HCT116 (cell line): ENCODE results near the gene PXMP4. TPM values are rescaled to one million over a fixed set of nuclear protein-coding genes. Genes with fewer than 3 reads are reported as not detected.

Source experiments
- ATAC-seq: fragments of 200-7000 bp; cut with Tn5 transposase; 2 replicates; pipeline ENCODE4 v1.9.1; 2020; ENCODE audit warnings: mild to moderate bottlenecking, moderate library complexity
- BruUV-seq: library from RNA; stranded (reverse); fragments of 400-500 nt; replicated peaks from 2 replicates; lab custom pipeline; 2021; lab: Mats Ljungman, UMichigan
- CTCF ChIA-PET: fragments of 300-600 bp; sonication (Branson Sonifier 250); formaldehyde crosslinking; loops from one replicate; lab custom pipeline; 2021; ENCODE audit warnings: antibody characterized with exemption; lab: Charles Lee
- POLR2A ChIA-PET: fragments of 300-600, 350-600 bp; sonication (Branson Sonifier 250); formaldehyde crosslinking; loops from one replicate; lab custom pipeline; 2021; ENCODE audit warnings: antibody characterized with exemption; lab: Charles Lee
- RAD21 ChIA-PET, 2 experiments: fragments of 300-600 bp; sonication (Branson Sonifier 250); formaldehyde crosslinking; loops; one replicate each; lab custom pipeline; 2023; ENCODE audit warnings: low total read pairs in 2 of 2; ENCODE audit not compliant: uncharacterized antibody in 2 of 2, unreplicated experiment in 2 of 2, low non-redundant PET in 1 of 2; lab: Charles Lee
- DNase-seq: peaks from one replicate; pipeline ENCODE4 v3.0.0-alpha.2; 2010; ENCODE audit warnings: low read depth, low spot score
- H2AFZ ChIP-seq: fragments of 200-600 bp; shearing (Covaris generic), sonication (generic); 2 replicates; pipeline ENCODE4 v1.6.1; 2017; ENCODE audit warnings: low read depth, mixed run types, mixed read lengths, antibody characterized with exemption, low read length; ENCODE audit not compliant: poor library complexity, severe bottlenecking
- H3K27ac ChIP-seq: 2 replicates; pipeline ENCODE4 v1.5.1; 2012; ENCODE audit warnings: low read depth, low read length
- H3K27me3 ChIP-seq: fragments of 200-600 bp; sonication (generic); 2 replicates; pipeline ENCODE4 v1.6.1; 2016; ENCODE audit warnings: mixed run types, low read length, mixed read lengths; ENCODE audit not compliant: insufficient read depth
- H3K36me3 ChIP-seq, 2 experiments: fragments of 200-500 bp in 1 of 2; fragments of 200-600 bp in 1 of 2; sonication (Bioruptor generic) in 1 of 2; sonication (generic) in 1 of 2; 2 replicates each; pipeline versions ENCODE4 v1.5.1 to v1.6.1; 2014 to 2016; ENCODE audit warnings: low read length in 2 of 2, inconsistent platforms in 1 of 2, mixed read lengths in 1 of 2, mixed run types in 1 of 2; ENCODE audit not compliant: insufficient read depth in 2 of 2, control insufficient read depth in 1 of 2
- H3K4me1 ChIP-seq, 2 experiments: fragments of 200-600 bp in 1 of 2; sonication (generic) in 1 of 2; 2 replicates each; pipeline versions ENCODE4 v1.5.1 to v1.6.1; 2012 to 2017; ENCODE audit warnings: low read length in 2 of 2, inconsistent platforms in 1 of 2, mild to moderate bottlenecking in 1 of 2, mixed read lengths in 1 of 2, mixed run types in 1 of 2, moderate library complexity in 1 of 2; ENCODE audit not compliant: insufficient read depth in 2 of 2, control insufficient read depth in 1 of 2
- H3K4me2 ChIP-seq: fragments of 200-600 bp; sonication (generic); 2 replicates; pipeline ENCODE4 v1.6.1; 2017; ENCODE audit warnings: mixed run types, low read length, mixed read lengths
- H3K4me3 ChIP-seq, 2 experiments: fragments of 200-600 bp in 1 of 2; sonication (generic) in 1 of 2; replicated peaks in 1 of 2; 2 replicates each; pipeline ENCODE4 v1.5.1; 2011 to 2016; ENCODE audit warnings: low read length in 2 of 2, control low read depth in 1 of 2, low read depth in 1 of 2, mild to moderate bottlenecking in 1 of 2, mixed read lengths in 1 of 2, mixed run types in 1 of 2
- H3K79me2 ChIP-seq: fragments of 200-600 bp; sonication (generic); 2 replicates; pipeline ENCODE4 v1.6.1; 2017; ENCODE audit warnings: mild to moderate bottlenecking, mixed run types, low read length, moderate library complexity, mixed read lengths; ENCODE audit not compliant: insufficient read depth
- H3K9ac ChIP-seq: fragments of 200-600 bp; sonication (generic); 2 replicates; pipeline ENCODE4 v1.6.1; 2016; ENCODE audit warnings: low read length, mixed read lengths
- H3K9me2 ChIP-seq: fragments of 200-600 bp; sonication (generic), shearing (Covaris generic); 2 replicates; pipeline ENCODE4 v1.6.1; 2017; ENCODE audit warnings: mixed run types, mild to moderate bottlenecking, moderate library complexity; ENCODE audit not compliant: insufficient read depth
- H3K9me3 ChIP-seq, 2 experiments: fragments of 200-500 bp in 1 of 2; fragments of 200-600 bp in 1 of 2; sonication (Bioruptor generic) in 1 of 2; sonication (generic) in 1 of 2; 2 replicates each; pipeline ENCODE4 v1.6.1; 2014 to 2017; ENCODE audit warnings: low read length in 2 of 2, mixed read lengths in 2 of 2, inconsistent platforms in 1 of 2, low read depth in 1 of 2, mild to moderate bottlenecking in 1 of 2, mixed run types in 1 of 2, moderate library complexity in 1 of 2; ENCODE audit not compliant: control insufficient read depth in 1 of 2, insufficient read depth in 1 of 2
- H4K20me1 ChIP-seq: fragments of 200-600 bp; sonication (generic), shearing (Covaris generic); 2 replicates; pipeline ENCODE4 v1.6.1; 2017; ENCODE audit warnings: mixed run types, mild to moderate bottlenecking, moderate library complexity; ENCODE audit not compliant: insufficient read depth
- ELF1 ChIP-seq: IDR thresholded peaks from 2 replicates; pipeline ENCODE4 v1.6.1; 2012; ENCODE audit warnings: low read depth, borderline replicate concordance
- FOSL1 ChIP-seq: IDR thresholded peaks from 2 replicates; pipeline ENCODE4 v1.6.1; 2012; ENCODE audit warnings: low read depth
- SP1 ChIP-seq: IDR thresholded peaks from 2 replicates; pipeline ENCODE4 v1.6.1; 2012; ENCODE audit warnings: low read depth
- intact Hi-C: fragments of 100-400 bp; cut with micrococcal nuclease; formaldehyde crosslinking; loops from 2 replicates; pipeline ENCODE4 v1.10.0; 2022
- total RNA-seq: library from RNA; stranded (reverse); gene quantifications from one replicate; pipeline ENCODE4 v1.2.1, GENCODE V29; 2021; ENCODE audit not compliant: unreplicated experiment
- TF ChIP-seq, protein P1 (sequence below): IDR thresholded peaks from 2 replicates; pipeline ENCODE4 v1.6.1; 2012; ENCODE audit warnings: low read depth
- TF ChIP-seq, protein P2 (sequence below): IDR thresholded peaks from 2 replicates; pipeline ENCODE4 v1.6.1; 2012

PXMP4 gene
- total RNA-seq, 1 experiment from 2014 or later = 9.6 TPM

DNA sequence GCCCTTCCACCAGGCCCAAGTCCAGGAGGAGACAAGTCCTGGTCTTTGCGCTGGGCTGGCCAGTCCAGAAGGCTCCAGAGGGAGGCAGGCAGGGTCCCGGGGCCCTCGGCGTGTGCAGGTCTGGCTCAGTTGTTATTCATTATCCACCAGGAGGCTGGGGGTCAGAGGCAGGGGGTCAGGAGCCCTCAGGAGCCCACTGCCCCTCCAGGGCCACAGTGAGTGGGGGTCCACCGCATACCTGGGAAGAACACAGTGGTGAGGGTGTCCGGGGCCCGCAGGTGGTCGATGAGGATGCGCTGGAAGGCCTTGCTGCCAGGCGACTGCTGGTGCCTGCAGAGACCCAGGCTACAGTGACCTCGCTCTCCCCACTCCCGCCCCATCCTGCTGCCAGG is 62.4 kb downstream of the PXMP4 start (continued):
- TF ChIP-seq, protein P1, sequence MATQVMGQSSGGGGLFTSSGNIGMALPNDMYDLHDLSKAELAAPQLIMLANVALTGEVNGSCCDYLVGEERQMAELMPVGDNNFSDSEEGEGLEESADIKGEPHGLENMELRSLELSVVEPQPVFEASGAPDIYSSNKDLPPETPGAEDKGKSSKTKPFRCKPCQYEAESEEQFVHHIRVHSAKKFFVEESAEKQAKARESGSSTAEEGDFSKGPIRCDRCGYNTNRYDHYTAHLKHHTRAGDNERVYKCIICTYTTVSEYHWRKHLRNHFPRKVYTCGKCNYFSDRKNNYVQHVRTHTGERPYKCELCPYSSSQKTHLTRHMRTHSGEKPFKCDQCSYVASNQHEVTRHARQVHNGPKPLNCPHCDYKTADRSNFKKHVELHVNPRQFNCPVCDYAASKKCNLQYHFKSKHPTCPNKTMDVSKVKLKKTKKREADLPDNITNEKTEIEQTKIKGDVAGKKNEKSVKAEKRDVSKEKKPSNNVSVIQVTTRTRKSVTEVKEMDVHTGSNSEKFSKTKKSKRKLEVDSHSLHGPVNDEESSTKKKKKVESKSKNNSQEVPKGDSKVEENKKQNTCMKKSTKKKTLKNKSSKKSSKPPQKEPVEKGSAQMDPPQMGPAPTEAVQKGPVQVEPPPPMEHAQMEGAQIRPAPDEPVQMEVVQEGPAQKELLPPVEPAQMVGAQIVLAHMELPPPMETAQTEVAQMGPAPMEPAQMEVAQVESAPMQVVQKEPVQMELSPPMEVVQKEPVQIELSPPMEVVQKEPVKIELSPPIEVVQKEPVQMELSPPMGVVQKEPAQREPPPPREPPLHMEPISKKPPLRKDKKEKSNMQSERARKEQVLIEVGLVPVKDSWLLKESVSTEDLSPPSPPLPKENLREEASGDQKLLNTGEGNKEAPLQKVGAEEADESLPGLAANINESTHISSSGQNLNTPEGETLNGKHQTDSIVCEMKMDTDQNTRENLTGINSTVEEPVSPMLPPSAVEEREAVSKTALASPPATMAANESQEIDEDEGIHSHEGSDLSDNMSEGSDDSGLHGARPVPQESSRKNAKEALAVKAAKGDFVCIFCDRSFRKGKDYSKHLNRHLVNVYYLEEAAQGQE = no peak
- TF ChIP-seq ELF1 = no peak
- TF ChIP-seq SP1 = no peak
- TF ChIP-seq, protein P2, sequence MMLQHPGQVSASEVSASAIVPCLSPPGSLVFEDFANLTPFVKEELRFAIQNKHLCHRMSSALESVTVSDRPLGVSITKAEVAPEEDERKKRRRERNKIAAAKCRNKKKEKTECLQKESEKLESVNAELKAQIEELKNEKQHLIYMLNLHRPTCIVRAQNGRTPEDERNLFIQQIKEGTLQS = no peak

DNA sequence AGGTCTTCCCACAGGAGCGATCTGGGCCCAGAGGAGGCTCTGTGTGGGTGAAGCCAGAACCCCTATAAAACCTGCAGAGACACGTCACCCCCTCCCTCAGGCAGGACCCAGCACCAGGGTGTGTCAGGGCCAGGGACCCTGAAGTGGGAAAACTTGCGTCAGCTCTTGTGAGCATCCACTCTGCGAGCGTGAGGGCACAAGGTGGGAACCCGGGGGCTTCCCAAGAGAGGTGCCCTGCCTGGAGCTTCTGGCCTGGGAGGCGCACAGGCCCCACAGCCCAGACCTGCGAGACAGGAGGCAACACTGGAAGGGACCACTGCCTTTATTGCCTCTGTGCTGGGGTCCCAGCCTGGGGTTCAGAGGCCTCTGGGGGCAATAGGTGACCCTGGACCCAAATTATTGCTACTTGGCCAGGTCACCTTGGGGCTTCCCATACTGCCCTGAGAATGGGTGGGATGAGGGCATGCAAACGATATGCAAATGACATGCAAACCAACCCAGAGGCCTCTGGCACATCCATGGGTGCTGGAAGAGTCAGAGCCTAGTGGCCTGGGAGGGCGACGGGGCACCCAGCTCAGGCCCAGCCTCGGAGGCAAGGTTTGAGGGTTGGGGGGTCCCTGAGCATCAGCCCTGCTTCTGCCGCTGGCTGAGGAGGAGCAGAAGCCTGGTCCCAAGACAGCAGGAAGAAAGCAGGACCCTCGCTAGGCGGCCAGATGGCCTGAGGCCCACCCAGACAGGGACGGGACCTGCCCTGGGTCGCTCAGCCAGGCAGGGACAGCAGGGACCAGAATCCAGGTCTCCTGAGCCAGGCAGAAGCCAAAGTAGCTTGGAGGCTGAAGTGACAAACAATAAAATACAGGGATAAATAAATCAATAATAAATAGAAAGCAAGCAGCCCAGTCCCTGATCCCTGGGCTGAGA is 63.1 kb downstream of the PXMP4 start:
- Histone ChIP-seq H3K4me2 (no peak overlapping the region), H3K4me1 (peaks cover 0 to 12% of the 10 kb centered on the region in 2 experiments; a peak in 1 of 4 replicates), H3K9me3 (no peaks in the 10 kb centered on the region), H3K27me3 (no peaks in the 10 kb centered on the region), H3K4me3 (no peak overlapping the region), H3K9me2 (no peaks in the 10 kb centered on the region), H4K20me1 (no peaks in the 10 kb centered on the region), H3K79me2 (no peaks in the 10 kb centered on the region), H3K9ac (no peak overlapping the region), H2AFZ (no peak overlapping the region), H3K27ac (no peak overlapping the region), H3K36me3 (peaks cover 0 to 3% of the 10 kb centered on the region in 2 experiments; a peak in 1 of 4 replicates)
- ChIA-PET POLR2A (no interaction called here), CTCF (no interaction called here), RAD21 (no interaction called here)
- intact Hi-C loops = loop anchor here (10.0 kb wide), 1 partner anchor 468 kb away; no protein-coding TSS in a partner anchor
- ATAC-seq = no peak
- DNase-seq = no peak
- no peak for TF ChIP-seq FOSL1
- no TSS peak for BruUV-seq
